Measurements from ENCODE around the gene PLEKHG4B.

- no peak for TF ChIP-seq POLR2A (IDR thresholded peaks at IDR 0.05; ENCODE audit: low read depth, low read length)
- TF ChIP-seq TAF1 (IDR thresholded peaks at IDR 0.05; ENCODE audit: low read depth, low read length) = no peak
- TF ChIP-seq POLR2AphosphoS5 (IDR thresholded peaks at IDR 0.05; ENCODE audit: low read depth, low read length) = no peak
Measured at GRCh38 chr5:172421-172820, 80.5 kb downstream of the PLEKHG4B start.
